Measurements from ENCODE around the gene TERF2IP.

Gene TERF2IP

GRCh38 chr16:75647492-75648264 lies at the start of gene TERF2IP, which contains the start of gene KARS1:
TERF2IP (plus strand) TSS chr16:75647773; CDS start chr16:75647883, 110 bp downstream.
KARS1 (minus strand) TSS chr16:75647665; CDS start chr16:75647639, 26 bp downstream.
- peak; percentile 87 for DNase-seq

- DNase-seq = no peak
These were observed 47.9 kb upstream of the TERF2IP start for GRCh38 chr16:75599452-75600277.

GRCh38 chr16:75603241-75603640 lies 44.3 kb upstream of the TERF2IP start:
- DNase-seq = no peak

GRCh38 chr16:75606507-75606906 lies 41.1 kb upstream of the TERF2IP start:
- DNase-seq = no peak

- no peak for DNase-seq
These were observed 33.3 kb upstream of the TERF2IP start for GRCh38 chr16:75614066-75614897.

GRCh38 chr16:75615619-75616018 lies 32.0 kb upstream of the TERF2IP start:
- no peak for DNase-seq

GRCh38 chr16:75616521-75617010 lies 31.0 kb upstream of the TERF2IP start:
- no peak for DNase-seq

GRCh38 chr16:75617121-75617520 lies 30.5 kb upstream of the TERF2IP start:
- DNase-seq = no peak

GRCh38 chr16:75618780-75619179 lies 28.8 kb upstream of the TERF2IP start:
- no peak for DNase-seq

GRCh38 chr16:75620326-75621169 lies 27.0 kb upstream of the TERF2IP start:
- no peak for DNase-seq

- peak; percentile 0 for DNase-seq
These were observed 26.4 kb upstream of the TERF2IP start for GRCh38 chr16:75621170-75621477.

- DNase-seq = peak; percentile 94
These were observed 24.6 kb upstream of the TERF2IP start, which contains the start of gene ADAT1 for GRCh38 chr16:75622761-75623605. ADAT1 (minus strand) TSS chr16:75623281; CDS start chr16:75620799, 2,482 bp downstream.

- DNase-seq = no peak
These were observed 22.6 kb upstream of the TERF2IP start for GRCh38 chr16:75624921-75625334.

- DNase-seq = no peak
These were observed 20.8 kb upstream of the TERF2IP start for GRCh38 chr16:75626806-75627205.

- DNase-seq = no peak
These were observed 19.7 kb upstream of the TERF2IP start for GRCh38 chr16:75627851-75628250.

- DNase-seq = no peak
These were observed 19.2 kb upstream of the TERF2IP start for GRCh38 chr16:75628351-75628750.

- no peak for DNase-seq
These were observed 18.4 kb upstream of the TERF2IP start for GRCh38 chr16:75629132-75629531.

- DNase-seq = no peak
These were observed 17.5 kb upstream of the TERF2IP start for GRCh38 chr16:75630052-75630451.

- peak; percentile 90 for DNase-seq
These were observed 14.7 kb upstream of the TERF2IP start for GRCh38 chr16:75632857-75633256.

- DNase-seq = no peak
These were observed 12.5 kb upstream of the TERF2IP start for GRCh38 chr16:75635036-75635435.

GRCh38 chr16:75640598-75640997 lies 7.0 kb upstream of the TERF2IP start:
- no peak for DNase-seq

All from NCI-H146 (cell line).